Measurements from ENCODE around the gene MCF2L.

MCF2L gene

DNA sequence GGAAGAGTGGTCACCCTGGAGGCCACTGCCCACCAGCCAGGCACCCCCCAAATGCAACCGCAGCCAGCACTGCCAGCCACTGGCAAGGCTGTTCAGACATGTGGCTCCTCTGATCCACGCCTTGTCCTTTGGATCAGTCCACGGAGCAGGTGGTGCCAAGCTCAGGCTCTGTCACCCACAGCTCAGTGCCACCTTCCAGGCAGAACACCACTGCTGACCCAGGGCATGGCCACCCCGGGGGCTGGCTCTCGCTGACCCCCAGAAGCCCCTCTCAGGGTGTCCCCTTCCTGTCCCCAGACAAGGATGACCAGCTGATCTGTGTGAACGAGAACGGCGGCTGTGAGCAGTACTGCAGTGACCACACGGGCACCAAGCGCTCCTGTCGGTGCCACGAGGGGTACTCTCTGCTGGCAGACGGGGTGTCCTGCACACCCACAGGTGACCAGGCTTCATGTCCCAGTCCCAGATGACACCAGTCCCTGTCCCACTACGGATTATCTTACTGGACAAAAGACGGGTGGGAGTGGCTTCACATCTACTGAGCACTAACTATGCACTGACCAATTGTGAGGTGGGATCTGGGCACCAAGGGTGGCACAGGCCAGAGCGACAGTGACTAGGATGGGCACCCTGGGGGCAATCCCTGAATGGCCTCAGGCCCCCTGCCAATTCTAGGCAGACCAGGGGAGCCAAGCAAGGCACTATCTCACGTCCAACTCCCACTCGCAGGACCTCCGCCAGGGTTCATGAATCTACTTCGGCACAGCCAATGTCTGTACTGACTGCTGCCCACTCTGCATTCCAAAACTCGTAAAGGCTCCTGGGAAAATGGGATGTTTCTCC, 146.6 kb downstream of the MCF2L start:
- TF ChIP-seq CTCF (IDR thresholded peaks at IDR 0.05; ENCODE audit: insufficient read depth, low read depth, low read length, missing control alignments): no peak
- no peak overlapping the region for H3K4me3 ChIP-seq (ENCODE audit: low read length)
- DNase-seq (ENCODE audit: low read depth): no peak

DNA sequence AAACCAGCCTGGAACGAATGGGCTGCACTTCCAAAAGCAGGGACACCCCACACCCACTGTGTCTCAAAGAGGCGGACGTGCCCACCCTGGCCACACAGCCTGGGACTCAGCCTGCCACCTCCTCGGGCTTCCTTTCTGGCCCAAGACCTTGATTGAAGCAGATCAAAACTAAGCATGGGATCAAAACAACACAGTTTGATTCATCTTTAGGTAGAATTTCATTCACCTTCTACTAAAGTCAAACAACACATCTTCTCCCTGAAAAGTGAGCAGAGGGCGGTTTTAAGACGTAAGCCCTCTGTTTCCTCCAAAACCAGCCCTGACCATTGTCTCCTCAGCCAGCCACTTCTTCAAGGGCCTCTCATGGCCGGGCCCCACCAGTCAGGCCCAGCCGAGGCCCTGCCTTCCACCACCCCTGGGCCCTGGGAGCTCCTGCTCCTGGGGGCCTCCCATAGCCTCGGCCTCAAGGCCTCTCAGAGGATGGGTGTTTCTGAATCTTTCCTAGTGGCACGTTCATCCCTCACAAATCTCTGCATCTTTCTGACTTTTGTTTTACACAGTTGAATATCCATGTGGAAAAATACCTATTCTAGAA, 147.3 kb downstream of the MCF2L start:
- DNase-seq (ENCODE audit: low read depth): no peak
- H3K4me3 ChIP-seq (ENCODE audit: low read length): no peak overlapping the region
- no peak for TF ChIP-seq CTCF (IDR thresholded peaks at IDR 0.05; ENCODE audit: insufficient read depth, low read depth, low read length, missing control alignments)

DNA sequence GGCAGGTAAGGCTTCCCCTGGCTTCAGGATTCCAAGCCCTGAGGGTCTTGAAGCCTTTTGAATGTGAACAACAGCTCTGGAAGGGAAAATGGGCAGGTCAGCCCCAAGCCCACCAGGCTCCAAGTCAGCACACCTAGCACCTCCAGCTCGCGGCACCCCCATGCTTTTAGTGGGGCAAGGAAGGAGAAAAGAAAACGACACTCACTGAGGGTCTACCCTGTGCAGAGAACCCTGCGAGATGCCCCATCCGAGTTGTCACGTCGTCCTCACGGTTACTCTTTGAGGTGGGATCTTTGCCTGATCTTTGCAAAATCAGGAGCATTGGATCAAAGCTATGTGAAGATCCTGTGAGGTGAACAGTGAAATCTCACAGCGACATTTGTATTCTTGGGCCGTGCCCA, 147.9 kb downstream of the MCF2L start:
- DNase-seq (ENCODE audit: low read depth): no peak
- no peak for TF ChIP-seq CTCF (IDR thresholded peaks at IDR 0.05; ENCODE audit: insufficient read depth, low read depth, low read length, missing control alignments)
- H3K4me3 ChIP-seq (ENCODE audit: low read length): no peak overlapping the region

- TF ChIP-seq CTCF (IDR thresholded peaks at IDR 0.05; ENCODE audit: insufficient read depth, low read depth, low read length, missing control alignments): no peak
- H3K4me3 ChIP-seq (ENCODE audit: low read length): no peak overlapping the region
- no peak for DNase-seq (ENCODE audit: low read depth)
Measured at GRCh38 chr13:113117335-113117872, 148.4 kb downstream of the MCF2L start.

DNA sequence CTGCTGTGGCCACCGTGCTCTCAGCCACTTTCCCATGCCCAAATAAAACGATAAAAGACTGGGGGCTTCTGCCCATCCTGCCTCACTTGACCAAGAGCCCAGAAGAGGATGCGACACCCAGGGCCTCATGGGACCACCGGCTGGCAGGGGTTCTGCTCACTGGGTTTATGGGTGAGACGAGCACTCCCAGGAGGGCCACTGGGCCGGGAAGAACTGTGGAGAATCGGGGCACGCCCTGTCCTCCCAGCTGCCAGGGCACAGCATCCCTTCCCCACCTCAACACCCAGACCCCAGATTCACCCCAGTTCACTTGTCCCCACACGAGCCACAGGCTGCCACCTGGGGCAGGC, 148.9 kb downstream of the MCF2L start:
- no peak for DNase-seq (ENCODE audit: low read depth)
- no peak overlapping the region for H3K4me3 ChIP-seq (ENCODE audit: low read length)
- no peak for TF ChIP-seq CTCF (IDR thresholded peaks at IDR 0.05; ENCODE audit: insufficient read depth, low read depth, low read length, missing control alignments)

DNA sequence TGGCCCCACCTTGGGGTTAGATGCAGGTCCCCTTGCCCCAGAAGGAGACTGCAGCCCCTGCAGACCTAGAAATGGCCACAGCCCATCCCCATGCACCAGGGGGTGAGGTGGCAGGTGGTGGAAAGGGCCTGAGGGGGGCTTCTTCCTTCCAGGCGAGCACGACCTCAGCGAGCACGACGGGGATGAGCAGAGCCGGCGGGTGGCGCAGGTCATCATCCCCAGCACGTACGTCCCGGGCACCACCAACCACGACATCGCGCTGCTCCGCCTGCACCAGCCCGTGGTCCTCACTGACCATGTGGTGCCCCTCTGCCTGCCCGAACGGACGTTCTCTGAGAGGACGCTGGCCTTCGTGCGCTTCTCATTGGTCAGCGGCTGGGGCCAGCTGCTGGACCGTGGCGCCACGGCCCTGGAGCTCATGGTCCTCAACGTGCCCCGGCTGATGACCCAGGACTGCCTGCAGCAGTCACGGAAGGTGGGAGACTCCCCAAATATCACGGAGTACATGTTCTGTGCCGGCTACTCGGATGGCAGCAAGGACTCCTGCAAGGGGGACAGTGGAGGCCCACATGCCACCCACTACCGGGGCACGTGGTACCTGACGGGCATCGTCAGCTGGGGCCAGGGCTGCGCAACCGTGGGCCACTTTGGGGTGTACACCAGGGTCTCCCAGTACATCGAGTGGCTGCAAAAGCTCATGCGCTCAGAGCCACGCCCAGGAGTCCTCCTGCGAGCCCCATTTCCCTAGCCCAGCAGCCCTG, 149.4 kb downstream of the MCF2L start:
- TF ChIP-seq CTCF (IDR thresholded peaks at IDR 0.05; ENCODE audit: insufficient read depth, low read depth, low read length, missing control alignments): no peak
- H3K4me3 ChIP-seq (ENCODE audit: low read length): no peak overlapping the region
- no peak for DNase-seq (ENCODE audit: low read depth)

All from epithelial cell of esophagus (primary cell).